ENCODE measurements around the gene GARIN3. TPM values are rescaled to one million over a fixed set of nuclear protein-coding genes. Genes with fewer than 3 reads are reported as not detected.

The GARIN3 gene
- total RNA-seq, 1 donor from 2014 or later: not detected

DNA sequence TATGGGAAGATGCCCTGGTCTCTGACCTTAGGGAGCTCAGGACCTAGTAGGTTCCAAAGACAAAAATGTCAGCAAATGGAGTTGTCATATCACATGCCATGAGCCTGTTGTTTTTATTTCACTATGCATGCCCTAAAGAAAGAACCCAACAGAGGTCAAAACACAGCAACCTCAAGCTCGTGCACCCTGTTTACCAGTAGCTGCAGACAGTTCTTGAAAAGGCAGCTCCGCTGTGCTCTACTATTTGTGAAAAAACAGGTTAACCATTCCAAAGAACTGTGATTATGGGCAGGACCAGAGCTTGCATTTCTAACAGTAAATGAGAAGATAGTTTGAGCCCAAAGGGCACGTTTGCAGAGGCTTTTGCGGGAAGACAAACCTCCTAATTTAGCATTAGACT, 37.4 kb upstream of the GARIN3 start:
- Histone ChIP-seq H3K27ac (ENCODE audit: low read depth, low read length) (no peak overlapping the region), H3K9me3 (ENCODE audit: control insufficient read depth in 3 of 3, low read length in 3 of 3) (no peaks in the 10 kb centered on the region), H3K4me3 (ENCODE audit: low read length in 3 of 3) (no peak overlapping the region), H3K4me1 (ENCODE audit: control insufficient read depth in 3 of 3, insufficient read depth in 3 of 3, low read length in 3 of 3) (no peaks in the 10 kb centered on the region), H3K27me3 (ENCODE audit: control insufficient read depth in 3 of 3, insufficient read depth in 3 of 3, low read length in 3 of 3) (peaks cover 0 to 6% (median 3%) of the 10 kb centered on the region in 3 donors), H3K9ac (ENCODE audit: low read depth in 1 of 3, low read length in 3 of 3) (no peak overlapping the region), H3K36me3 (ENCODE audit: control insufficient read depth in 3 of 3, insufficient read depth in 3 of 3, low read length in 3 of 3) (no peaks in the 10 kb centered on the region)

DNA sequence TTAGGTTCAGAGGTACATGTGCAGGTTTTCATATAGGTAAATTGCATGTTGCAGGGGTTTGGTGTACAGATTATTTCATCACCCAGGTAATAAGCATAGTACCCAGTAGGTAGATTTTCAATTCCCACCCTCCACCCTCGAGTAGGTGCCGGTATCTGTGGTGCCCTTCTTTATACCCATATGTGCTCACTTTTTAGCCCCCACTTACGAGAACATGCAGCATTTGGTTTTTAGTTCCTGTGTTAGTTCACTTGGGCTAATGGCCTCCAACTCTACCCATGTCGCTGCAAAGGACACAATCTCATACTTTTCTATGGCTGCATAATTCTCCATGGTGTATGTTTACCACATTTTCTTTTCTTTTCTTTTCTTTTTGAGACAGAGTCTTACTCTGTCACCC, 35.8 kb upstream of the GARIN3 start:
- no peak overlapping the region for H3K27ac ChIP-seq (ENCODE audit: low read depth, low read length)
- no peaks in the 10 kb centered on the region for H3K9me3 ChIP-seq (ENCODE audit: control insufficient read depth in 3 of 3, low read length in 3 of 3)
- no peak overlapping the region for H3K4me3 ChIP-seq (ENCODE audit: low read length in 3 of 3)
- no peaks in the 10 kb centered on the region for H3K36me3 ChIP-seq (ENCODE audit: control insufficient read depth in 3 of 3, insufficient read depth in 3 of 3, low read length in 3 of 3)
- H3K9ac ChIP-seq (ENCODE audit: low read depth in 1 of 3, low read length in 3 of 3): no peak overlapping the region
- H3K4me1 ChIP-seq (ENCODE audit: control insufficient read depth in 3 of 3, insufficient read depth in 3 of 3, low read length in 3 of 3): no peaks in the 10 kb centered on the region
- peaks cover 0 to 6% (median 3%) of the 10 kb centered on the region in 3 donors for H3K27me3 ChIP-seq (ENCODE audit: control insufficient read depth in 3 of 3, insufficient read depth in 3 of 3, low read length in 3 of 3)

GRCh38 chr5:157198277-157198986, 32.4 kb upstream of the GARIN3 start:
- Histone ChIP-seq H3K4me3 (ENCODE audit: low read length in 3 of 3) (no peak overlapping the region), H3K4me1 (ENCODE audit: control insufficient read depth in 3 of 3, insufficient read depth in 3 of 3, low read length in 3 of 3) (no peaks in the 10 kb centered on the region), H3K36me3 (ENCODE audit: control insufficient read depth in 3 of 3, insufficient read depth in 3 of 3, low read length in 3 of 3) (no peaks in the 10 kb centered on the region), H3K9me3 (ENCODE audit: control insufficient read depth in 3 of 3, low read length in 3 of 3) (no peaks in the 10 kb centered on the region), H3K27me3 (ENCODE audit: control insufficient read depth in 3 of 3, insufficient read depth in 3 of 3, low read length in 3 of 3) (peaks cover 0 to 6% (median 3%) of the 10 kb centered on the region in 3 donors), H3K9ac (ENCODE audit: low read depth in 1 of 3, low read length in 3 of 3) (no peak overlapping the region), H3K27ac (ENCODE audit: low read depth, low read length) (no peak overlapping the region)

DNA sequence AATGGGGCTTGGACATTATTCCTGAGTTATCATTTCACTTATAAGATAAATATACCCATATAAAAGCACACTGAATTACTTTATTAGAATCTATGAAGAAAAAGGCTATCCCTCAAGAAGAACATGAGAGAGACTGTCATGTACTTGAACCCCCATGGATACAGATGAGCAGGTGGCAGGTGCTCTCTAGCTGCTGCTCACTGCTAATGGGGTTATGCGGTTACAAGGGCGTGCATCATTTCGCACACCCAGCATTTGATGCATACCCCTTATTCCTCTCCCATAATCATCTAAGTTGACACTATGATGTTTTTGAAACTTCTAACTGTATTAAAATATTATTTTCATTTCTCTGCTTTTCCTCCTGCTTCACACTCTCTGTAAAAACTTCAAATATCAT, 31.0 kb upstream of the GARIN3 start:
- no peaks in the 10 kb centered on the region for H3K9me3 ChIP-seq (ENCODE audit: control insufficient read depth in 3 of 3, low read length in 3 of 3)
- no peaks in the 10 kb centered on the region for H3K36me3 ChIP-seq (ENCODE audit: control insufficient read depth in 3 of 3, insufficient read depth in 3 of 3, low read length in 3 of 3)
- H3K4me1 ChIP-seq (ENCODE audit: control insufficient read depth in 3 of 3, insufficient read depth in 3 of 3, low read length in 3 of 3): no peaks in the 10 kb centered on the region
- no peak overlapping the region for H3K9ac ChIP-seq (ENCODE audit: low read depth in 1 of 3, low read length in 3 of 3)
- H3K27ac ChIP-seq (ENCODE audit: low read depth, low read length): no peak overlapping the region
- H3K27me3 ChIP-seq (ENCODE audit: control insufficient read depth in 3 of 3, insufficient read depth in 3 of 3, low read length in 3 of 3): peaks cover 0 to 6% (median 3%) of the 10 kb centered on the region in 3 donors
- no peak overlapping the region for H3K4me3 ChIP-seq (ENCODE audit: low read length in 3 of 3)

DNA sequence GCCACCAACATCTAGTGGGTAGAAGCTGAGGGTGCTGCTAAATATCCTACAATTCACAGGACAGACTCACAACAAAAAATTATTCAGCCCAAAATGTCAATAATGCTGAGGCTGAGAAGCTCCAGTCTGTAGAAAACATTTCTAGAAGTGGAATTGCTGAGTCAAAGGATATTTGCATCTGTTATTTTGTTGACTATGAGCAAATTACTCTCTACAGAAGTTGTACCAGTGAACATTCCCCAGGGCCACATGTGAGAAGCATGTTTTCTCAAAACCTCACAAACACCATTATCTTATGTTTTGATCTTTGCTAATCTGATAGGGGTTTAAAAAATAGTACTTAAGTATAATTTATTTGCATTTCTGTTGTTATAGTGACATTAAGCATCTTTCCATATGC, 30.0 kb upstream of the GARIN3 start:
- Histone ChIP-seq H3K27me3 (ENCODE audit: control insufficient read depth in 3 of 3, insufficient read depth in 3 of 3, low read length in 3 of 3) (peaks cover 0 to 6% (median 3%) of the 10 kb centered on the region in 3 donors), H3K27ac (ENCODE audit: low read depth, low read length) (no peak overlapping the region), H3K4me3 (ENCODE audit: low read length in 3 of 3) (no peak overlapping the region), H3K9me3 (ENCODE audit: control insufficient read depth in 3 of 3, low read length in 3 of 3) (no peaks in the 10 kb centered on the region), H3K36me3 (ENCODE audit: control insufficient read depth in 3 of 3, insufficient read depth in 3 of 3, low read length in 3 of 3) (no peaks in the 10 kb centered on the region), H3K9ac (ENCODE audit: low read depth in 1 of 3, low read length in 3 of 3) (no peak overlapping the region), H3K4me1 (ENCODE audit: control insufficient read depth in 3 of 3, insufficient read depth in 3 of 3, low read length in 3 of 3) (no peaks in the 10 kb centered on the region)

DNA sequence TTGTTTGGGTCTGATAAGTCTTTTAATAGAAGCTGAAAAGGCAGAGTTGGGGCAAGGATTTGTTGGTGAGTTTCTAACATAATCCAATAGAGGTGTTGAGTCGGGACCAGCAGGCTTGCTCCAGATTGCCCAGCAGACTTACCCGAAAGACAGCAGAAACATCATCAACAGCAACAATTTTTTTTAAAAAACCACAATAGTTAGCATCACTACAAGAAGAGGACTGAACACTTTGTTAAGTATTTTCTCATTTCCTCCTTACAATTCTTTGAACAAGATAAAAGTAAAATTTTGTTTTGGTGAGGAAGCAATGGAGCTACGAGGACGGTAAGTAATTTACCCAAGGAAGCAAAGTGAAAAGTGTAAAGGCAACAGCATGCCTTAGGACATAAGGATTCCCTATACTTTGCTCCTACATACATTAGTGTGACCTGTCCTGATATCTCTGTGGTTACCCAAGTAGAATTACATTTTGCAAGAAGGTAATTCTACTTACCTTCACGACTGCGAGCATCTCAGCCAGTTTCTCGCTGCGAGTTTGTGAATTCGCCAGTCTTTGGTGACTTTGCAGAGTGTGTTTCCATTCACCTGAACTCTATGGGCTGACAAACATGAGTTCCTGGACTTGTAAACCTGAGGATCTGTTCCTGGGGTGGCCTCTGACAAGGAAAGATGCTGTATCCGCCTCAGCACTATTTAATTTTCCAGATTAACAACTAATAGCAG, 27.8 kb upstream of the GARIN3 start:
- Histone ChIP-seq H3K27ac (ENCODE audit: low read depth, low read length) (no peak overlapping the region), H3K36me3 (ENCODE audit: control insufficient read depth in 3 of 3, insufficient read depth in 3 of 3, low read length in 3 of 3) (no peaks in the 10 kb centered on the region), H3K27me3 (ENCODE audit: control insufficient read depth in 3 of 3, insufficient read depth in 3 of 3, low read length in 3 of 3) (no peaks in the 10 kb centered on the region), H3K4me3 (ENCODE audit: low read length in 3 of 3) (no peak overlapping the region), H3K4me1 (ENCODE audit: control insufficient read depth in 3 of 3, insufficient read depth in 3 of 3, low read length in 3 of 3) (no peaks in the 10 kb centered on the region), H3K9ac (ENCODE audit: low read depth in 1 of 3, low read length in 3 of 3) (no peak overlapping the region), H3K9me3 (ENCODE audit: control insufficient read depth in 3 of 3, low read length in 3 of 3) (no peaks in the 10 kb centered on the region)

DNA sequence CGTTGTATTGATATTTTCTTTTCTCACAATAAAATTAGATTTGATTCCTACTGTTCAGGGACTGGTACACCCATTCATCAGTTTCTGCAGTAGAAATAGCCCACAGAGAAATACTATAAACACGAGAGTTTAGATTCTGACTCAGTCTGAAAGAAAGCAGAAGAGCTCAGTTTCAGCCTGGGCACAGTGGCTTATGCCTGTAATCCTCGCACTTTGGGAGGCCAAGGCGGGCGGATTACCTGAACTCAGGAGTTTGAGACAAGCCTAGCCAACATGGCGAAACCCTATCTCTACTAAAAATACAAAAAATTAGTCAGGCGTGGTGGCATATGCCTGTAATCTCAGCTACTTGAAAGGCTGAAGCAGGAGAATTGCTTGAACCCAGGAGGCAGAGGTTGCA, 23.2 kb upstream of the GARIN3 start:
- no peak overlapping the region for H3K9ac ChIP-seq (ENCODE audit: low read depth in 1 of 3, low read length in 3 of 3)
- H3K27ac ChIP-seq (ENCODE audit: low read depth, low read length): no peak overlapping the region
- H3K4me1 ChIP-seq (ENCODE audit: control insufficient read depth in 3 of 3, insufficient read depth in 3 of 3, low read length in 3 of 3): no peaks in the 10 kb centered on the region
- no peaks in the 10 kb centered on the region for H3K36me3 ChIP-seq (ENCODE audit: control insufficient read depth in 3 of 3, insufficient read depth in 3 of 3, low read length in 3 of 3)
- no peaks in the 10 kb centered on the region for H3K9me3 ChIP-seq (ENCODE audit: control insufficient read depth in 3 of 3, low read length in 3 of 3)
- no peak overlapping the region for H3K4me3 ChIP-seq (ENCODE audit: low read length in 3 of 3)
- H3K27me3 ChIP-seq (ENCODE audit: control insufficient read depth in 3 of 3, insufficient read depth in 3 of 3, low read length in 3 of 3): no peaks in the 10 kb centered on the region

GRCh38 chr5:157188270-157188669, 22.2 kb upstream of the GARIN3 start:
- Histone ChIP-seq H3K36me3 (ENCODE audit: control insufficient read depth in 3 of 3, insufficient read depth in 3 of 3, low read length in 3 of 3) (no peaks in the 10 kb centered on the region), H3K9me3 (ENCODE audit: control insufficient read depth in 3 of 3, low read length in 3 of 3) (no peaks in the 10 kb centered on the region), H3K27me3 (ENCODE audit: control insufficient read depth in 3 of 3, insufficient read depth in 3 of 3, low read length in 3 of 3) (peaks cover 0 to 3% (median 0%) of the 10 kb centered on the region in 3 donors), H3K9ac (ENCODE audit: low read depth in 1 of 3, low read length in 3 of 3) (no peak overlapping the region), H3K4me3 (ENCODE audit: low read length in 3 of 3) (no peak overlapping the region), H3K27ac (ENCODE audit: low read depth, low read length) (no peak overlapping the region), H3K4me1 (ENCODE audit: control insufficient read depth in 3 of 3, insufficient read depth in 3 of 3, low read length in 3 of 3) (no peaks in the 10 kb centered on the region)

GRCh38 chr5:157187046-157187754, 21.1 kb upstream of the GARIN3 start:
- Histone ChIP-seq H3K9ac (ENCODE audit: low read depth in 1 of 3, low read length in 3 of 3) (no peak overlapping the region), H3K27ac (ENCODE audit: low read depth, low read length) (no peak overlapping the region)

More at GRCh38 chr5:157187046-157187754, 21.1 kb upstream of the GARIN3 start:
- Histone ChIP-seq H3K27me3 (ENCODE audit: control insufficient read depth in 3 of 3, insufficient read depth in 3 of 3, low read length in 3 of 3) (peaks cover 0 to 3% (median under 1%) of the 10 kb centered on the region in 3 donors), H3K4me1 (ENCODE audit: control insufficient read depth in 3 of 3, insufficient read depth in 3 of 3, low read length in 3 of 3) (no peaks in the 10 kb centered on the region), H3K4me3 (ENCODE audit: low read length in 3 of 3) (no peak overlapping the region), H3K9me3 (ENCODE audit: control insufficient read depth in 3 of 3, low read length in 3 of 3) (no peaks in the 10 kb centered on the region), H3K36me3 (ENCODE audit: control insufficient read depth in 3 of 3, insufficient read depth in 3 of 3, low read length in 3 of 3) (no peaks in the 10 kb centered on the region)

All from skeletal muscle tissue (tissue), 4 donors.